ENCODE measurements around the gene SPOCK3.

The SPOCK3 gene

DNA sequence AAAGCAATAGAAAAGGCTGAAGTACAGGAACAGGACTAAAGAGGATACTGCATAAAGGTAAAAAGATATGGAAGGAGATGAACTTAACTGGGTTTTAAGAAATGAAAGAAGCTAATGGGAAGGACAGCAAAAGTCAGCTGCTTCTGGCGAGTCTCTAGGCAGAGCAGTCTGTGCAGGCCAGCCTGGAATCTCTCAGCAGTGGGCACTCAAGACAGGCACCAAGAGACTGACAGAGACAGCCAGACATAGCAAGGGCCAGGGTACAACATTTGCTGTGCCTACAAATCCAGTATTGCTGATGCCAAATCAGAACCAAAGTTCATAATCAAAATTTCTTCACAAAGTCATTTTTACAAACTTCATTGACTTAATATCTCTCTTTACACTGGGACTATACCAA, 62.4 kb downstream of the SPOCK3 start:
- DNase-seq, result no peak

DNA sequence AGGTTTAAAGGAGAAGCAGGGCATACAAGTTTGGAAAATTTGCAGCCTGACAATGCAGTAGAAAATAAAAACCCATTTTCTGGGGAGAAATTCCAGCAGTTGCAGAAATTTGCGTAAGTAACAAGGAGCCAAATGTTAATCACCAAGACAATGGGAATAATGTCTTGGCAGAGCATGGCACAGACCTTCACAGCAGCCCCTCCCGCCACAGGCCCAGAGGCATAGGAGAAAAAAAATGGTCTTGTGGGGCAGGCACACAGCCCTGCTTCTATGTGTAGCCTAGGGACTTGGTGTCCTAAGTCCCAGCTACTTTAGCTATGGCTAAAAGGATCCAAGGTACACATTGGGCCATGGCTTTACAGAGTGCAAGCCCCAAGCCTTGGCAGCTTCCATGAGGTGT, 65.7 kb downstream of the SPOCK3 start:
- DNase-seq, result no peak

DNA sequence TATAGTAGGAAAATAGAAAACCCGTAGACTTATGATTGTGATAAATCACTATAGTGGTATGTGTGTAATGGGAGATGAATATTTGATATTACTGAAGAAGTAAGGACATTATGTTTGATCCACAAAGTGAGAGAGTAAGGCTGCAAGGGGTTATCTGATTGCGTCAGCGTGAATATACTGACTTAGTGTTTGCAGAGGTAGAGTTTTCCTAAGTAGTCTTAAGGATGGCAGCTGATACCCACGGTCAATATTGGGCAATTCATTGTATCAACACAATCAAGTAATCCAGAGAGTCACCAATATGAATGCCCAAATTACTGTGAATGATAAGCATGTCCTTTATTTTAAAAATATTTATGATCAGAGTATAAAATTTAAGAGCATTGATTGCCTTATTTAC, 83.7 kb downstream of the SPOCK3 start:
- no peak for DNase-seq

DNA sequence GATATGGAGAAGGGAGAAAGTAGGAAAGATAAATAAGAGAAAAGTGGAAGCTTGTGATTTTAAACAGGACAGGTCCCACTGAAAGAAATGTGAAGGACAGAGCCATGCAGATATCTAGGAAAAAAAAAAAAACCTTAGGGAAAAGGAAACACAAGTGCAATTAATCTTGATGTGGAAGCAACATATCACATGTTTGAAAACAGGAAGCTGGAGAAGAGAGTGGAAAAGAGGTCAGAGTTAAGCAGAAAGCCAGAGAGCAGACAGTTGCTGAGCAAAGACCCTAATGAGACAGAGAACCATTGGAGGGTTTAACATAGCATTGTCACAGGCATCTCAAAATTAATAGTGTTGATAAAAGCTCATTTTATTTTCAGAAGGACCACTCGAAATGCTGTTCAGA, 89.7 kb downstream of the SPOCK3 start:
- DNase-seq, result no peak

DNA sequence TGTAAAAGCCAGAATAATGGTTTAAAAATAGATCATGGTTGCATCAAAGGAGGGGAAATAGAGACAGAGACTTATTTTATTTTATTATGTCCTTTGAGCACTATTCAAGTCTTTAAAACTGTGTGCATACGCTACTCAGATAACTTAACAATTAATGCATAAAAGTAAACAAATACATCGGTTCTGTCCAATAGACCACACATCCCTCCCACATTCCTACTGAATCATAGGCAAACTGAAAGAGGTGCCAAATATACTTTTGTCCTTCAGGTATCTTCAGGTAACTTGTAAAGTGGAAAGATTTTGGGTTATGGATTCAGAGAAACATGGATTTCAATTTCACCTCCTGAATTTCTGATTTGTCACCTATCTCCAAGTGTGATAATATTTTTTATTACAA, 91.3 kb downstream of the SPOCK3 start:
- no peak for DNase-seq

DNA sequence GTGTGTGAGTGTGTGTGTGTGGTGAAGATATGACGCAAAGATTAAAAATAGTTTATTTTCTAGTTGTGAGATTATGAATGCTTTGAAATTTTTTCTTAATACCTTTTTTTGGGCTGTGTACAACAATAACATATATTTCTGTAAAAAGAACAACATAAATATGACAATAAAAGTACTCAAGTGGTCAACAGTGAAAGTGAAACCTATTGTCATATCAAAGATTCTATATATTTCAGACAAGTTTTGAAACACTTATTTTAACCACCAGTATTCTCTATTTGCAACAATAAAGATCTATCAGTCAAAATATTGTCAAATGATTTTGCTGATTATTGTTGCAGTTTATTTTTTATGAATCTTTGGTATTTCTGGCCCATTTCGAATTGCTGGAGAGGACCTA, 98.0 kb downstream of the SPOCK3 start:
- DNase-seq, result no peak

DNA sequence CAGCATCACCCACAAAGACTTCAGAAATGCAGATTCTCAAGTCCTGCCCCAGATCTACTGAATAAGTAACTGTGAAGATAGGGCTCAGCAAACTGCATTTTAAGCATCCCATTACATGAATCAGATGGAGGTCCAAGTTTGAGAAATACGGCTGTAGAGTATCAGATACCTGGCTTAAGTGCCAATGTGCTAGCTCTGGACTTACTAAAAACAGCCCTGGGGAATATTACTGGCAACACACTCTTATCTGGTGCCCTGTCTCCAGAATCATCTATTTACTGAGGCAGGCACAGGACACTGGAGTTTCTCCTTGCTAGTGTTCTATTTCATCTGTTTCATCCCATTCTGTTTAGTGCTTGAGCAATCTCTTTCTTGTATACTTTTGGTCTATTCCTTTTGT, 105.1 kb downstream of the SPOCK3 start:
- DNase-seq, result no peak

DNA sequence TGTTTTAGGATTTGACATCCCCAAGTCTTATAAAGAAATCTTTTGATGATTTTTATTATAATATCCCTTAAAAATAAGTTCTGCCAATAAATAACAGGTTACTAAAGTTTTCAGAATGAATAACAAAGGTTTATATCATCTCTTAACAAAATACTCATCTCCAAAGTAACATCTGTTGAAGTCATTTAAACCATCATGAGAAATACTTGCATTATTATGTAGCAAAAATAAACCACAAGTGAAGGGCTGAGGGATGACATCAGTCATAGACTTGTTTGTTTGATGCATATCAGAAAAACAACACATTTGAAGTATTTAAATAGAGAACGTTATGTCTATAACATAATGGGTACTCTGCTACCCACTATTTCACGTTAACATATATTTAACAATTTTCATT, 114.9 kb downstream of the SPOCK3 start:
- DNase-seq, result no peak

DNA sequence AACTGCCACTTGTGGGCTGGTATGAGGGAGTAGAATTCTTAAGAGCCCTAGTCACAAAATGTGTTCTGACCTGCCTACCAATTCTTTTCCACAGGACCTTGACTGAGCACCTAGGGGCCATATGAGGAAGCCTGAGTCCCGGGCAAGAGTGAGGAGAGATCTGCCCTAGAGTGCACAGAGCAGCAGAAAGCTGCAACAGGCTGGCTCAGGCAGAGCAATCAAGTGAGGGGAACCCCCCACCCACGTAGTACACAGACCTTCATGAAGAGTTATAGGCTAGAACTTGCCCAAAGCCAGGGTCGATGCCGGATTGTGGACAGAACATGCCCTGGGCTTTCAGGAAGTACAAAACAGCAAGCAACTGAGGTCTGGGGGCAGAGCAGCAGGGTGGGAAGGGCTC, 117.0 kb downstream of the SPOCK3 start:
- DNase-seq, result no peak

DNA sequence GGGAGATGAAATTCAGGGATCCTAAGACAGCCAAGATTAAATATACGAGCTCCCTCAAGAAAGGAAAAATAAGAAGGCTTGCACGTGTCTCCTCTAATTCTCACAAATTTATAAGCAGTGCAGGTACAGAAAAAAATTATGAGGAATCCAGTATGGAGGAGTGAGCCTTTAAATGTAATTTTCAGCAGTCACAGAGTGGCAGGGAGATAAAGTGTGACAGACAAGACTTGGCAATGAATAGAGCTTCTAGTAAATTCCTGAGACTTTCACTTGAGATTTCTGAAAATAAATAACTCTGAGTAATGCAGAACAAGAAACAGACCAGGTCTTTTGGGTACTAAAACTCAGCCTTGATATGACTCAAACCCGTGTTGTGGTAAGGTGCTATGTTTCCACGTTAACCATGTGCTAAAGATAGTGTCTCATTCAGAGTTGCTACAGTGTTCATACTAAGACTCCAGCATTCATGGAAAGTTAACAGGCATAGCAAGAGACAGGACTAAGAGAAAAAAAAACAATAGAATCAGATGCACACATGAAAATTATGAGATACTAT, 119.8 kb downstream of the SPOCK3 start:
- no peak for DNase-seq

DNA sequence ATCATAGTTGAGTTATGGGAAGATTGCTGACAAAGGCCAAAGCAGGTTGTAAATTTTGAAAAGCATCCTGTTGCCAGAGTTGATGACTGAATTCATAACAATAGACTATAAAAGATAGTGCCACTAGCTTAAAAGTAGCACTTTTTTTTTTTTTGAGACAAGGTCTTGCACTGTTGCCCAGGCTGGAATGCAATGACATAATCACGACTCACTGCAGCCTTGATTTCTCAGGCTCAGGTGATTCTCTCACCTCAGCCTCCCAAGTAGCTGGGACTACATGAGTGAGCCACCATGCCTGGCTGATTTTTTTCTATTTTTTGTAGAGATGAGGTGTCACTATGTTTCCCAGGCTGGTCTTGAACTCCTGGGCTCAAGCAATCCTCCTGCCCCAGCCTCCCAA, 122.7 kb downstream of the SPOCK3 start:
- no peak for DNase-seq

DNA sequence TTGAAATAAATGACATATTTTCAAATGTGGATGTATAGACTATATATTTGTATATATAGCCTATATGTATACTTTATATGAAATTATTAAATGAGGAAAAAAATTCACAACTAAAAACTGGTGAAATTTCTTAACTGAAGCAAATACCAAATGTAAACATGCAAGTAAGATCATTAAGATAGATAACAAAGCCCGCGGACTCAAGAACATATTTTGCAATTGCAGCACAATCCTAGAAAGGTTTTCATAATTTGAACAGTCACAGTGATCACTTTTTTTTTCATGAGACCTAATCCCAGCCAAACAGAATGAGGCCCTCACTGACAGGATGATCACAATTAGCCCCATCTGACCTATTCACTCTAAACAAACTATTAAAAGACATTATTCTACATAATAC, 123.2 kb downstream of the SPOCK3 start:
- DNase-seq, result no peak

DNA sequence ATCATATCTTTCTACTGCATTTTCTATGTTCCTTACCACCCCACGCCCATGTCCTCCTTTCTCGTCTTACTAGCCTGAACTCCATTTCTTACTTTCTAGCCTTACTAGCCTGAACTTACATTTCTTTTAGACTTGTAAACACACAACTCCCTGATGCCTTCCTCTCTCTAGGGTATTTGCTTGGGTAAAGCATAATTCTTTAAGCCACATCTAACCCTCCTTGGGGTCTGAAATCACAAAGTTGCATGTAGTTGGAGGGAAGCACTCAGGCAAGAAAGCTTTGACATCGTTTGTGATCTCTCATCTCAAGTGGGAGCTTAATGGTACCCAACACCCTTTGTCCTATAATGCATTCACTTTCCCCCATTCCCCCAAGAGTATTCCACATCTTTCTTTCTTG, 124.4 kb downstream of the SPOCK3 start:
- no peak for DNase-seq

DNA sequence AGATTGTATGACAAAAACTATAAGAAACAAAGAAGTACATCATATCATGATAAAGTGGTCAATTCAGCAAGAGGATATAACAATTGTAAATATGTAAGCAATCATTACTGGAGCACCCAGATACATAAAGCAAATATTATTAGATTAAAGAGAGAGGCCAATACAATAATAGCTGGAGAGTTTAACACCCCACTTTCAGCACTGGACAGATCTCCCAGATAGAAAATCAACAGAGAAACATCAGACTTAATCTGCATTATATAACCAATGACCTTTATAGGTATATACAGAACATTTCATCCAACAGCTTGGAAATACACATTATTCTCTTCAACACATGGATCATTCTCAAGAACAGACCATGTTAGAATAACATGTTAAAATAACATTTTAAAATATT, 128.4 kb downstream of the SPOCK3 start:
- DNase-seq, result no peak

DNA sequence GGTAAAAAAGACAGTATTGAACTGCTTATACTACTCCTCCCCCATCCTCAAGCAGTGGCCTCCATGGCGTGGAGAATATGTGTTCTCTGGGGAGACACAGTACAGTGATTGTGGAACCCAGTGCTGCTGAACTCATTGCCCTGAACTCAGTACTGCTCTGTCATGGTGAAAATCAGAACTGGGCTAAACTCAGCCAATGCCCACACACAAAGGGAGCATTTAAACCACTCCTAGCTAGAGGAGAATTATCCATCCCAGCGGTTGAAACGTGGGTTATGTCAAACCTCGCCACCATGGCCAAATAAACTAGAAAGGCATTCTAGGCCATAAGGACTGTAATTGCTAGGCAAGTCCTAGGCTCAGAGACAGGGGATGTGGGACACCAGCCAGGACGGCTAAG, 131.8 kb downstream of the SPOCK3 start:
- no peak for DNase-seq

DNA sequence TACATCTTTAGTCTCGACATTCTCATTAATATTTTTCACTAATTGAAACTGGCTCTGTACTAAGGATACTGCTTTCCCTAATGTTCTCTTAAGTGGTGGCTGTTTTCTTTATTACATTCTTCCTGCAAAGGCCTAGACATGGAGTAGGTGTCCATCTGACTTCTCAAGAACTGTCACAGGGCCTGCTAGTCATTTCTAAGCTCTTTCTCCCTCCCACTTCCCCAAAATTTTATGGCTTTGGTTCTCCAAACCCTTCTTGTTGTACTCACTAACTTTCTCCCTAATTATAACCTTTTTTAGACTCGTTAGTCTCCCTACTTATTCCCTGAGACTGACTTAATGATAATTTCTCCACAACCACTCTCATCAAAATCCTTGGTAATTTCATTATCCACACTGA, 133.3 kb downstream of the SPOCK3 start:
- no peak for DNase-seq

DNA sequence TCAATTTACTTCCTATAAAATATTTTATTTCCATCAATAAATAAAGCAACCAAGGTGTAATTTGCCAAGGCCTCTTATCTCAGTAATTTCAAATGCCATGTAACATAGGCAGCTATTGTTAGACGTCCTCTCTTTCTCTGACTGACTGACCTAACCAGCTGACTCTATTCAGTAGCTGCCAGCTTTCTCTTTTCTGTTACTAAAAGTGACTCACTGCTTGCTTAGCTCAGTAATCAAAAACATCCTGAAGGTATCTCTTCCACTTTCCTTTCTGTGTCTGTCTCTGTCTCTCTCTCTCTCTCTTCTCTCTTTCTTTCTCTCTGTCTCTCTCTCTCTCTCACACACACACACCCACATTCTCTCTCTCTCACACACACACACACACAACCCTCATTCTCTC, 134.2 kb downstream of the SPOCK3 start:
- DNase-seq, result no peak

DNA sequence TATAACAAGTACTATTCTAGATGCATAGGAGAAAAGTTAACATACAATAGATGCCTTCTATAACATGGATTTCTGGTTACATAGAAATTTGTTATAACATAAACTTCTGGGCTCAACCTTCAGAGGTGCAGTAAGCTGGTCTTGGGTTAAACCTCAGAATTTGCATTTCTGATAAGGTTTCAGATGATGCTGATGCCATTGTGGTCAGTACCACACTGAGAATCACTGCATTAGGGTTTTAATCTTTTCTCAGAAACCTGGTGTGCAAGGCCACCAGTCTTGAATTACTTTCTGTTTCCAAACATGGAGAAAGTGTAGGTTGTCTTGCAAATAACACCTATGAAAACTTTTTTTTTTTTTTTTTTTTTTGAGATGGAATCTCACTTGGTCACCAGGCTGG, 146.2 kb downstream of the SPOCK3 start:
- no peak for DNase-seq

DNA sequence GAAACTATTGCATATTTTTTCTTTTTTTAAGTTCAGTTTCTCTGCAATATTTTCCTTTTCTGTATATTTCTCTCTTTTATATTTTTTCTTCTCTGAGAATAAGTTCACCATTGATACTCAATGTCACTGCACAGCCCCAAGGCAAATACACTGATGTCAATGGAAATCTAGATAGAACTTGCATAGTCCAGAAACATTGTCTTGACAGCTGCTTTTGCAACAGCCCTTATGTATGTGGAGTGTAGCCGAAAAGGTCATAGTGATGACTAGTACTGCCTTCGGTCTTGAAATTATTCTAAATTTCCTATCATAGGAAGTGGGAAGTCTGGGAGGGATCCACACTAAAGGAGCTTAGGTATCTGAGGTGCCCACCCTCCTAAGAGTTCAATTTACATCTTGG, 150.0 kb downstream of the SPOCK3 start:
- no peak for DNase-seq

DNA sequence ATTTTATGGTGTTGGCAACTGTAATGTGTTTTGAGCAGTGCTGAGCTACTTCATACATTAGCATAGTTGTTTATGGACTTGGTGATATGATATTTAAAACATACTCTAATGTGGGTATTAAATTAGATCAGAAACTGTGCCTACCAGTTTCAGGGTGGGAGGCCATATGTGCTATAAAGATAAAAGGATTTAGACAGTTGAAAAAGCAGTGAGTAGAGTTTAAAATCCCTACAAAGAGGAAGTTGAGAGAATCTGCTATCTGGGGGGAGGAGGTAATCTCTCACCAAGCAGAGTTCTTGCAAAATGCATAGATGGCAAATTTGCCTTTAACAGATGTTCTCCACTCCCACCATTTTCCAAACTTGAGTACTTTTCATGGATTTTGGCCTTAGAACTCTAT, 154.5 kb downstream of the SPOCK3 start:
- DNase-seq, result no peak

DNA sequence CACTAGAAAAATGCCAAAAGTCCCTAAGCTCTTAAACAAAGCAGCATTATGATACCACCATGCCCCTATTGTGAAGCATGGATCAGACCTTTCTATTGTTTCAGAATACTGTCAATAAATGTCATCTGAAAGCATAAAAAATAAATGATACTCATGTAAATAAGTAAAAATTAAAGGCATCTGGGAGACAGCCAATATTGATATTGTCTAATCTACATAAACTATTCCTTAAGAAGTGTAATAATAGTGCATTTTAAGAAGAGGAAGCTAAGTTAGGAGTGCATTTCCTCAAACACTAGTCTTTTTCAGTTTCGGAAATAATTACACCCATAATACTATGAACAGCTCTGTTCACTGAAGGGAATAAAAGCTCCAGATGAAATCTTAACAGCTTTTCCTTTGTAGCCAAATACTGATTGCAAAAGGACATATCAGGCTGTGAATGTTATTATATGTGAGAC, 181.6 kb downstream of the SPOCK3 start:
- DNase-seq, result no peak

DNA sequence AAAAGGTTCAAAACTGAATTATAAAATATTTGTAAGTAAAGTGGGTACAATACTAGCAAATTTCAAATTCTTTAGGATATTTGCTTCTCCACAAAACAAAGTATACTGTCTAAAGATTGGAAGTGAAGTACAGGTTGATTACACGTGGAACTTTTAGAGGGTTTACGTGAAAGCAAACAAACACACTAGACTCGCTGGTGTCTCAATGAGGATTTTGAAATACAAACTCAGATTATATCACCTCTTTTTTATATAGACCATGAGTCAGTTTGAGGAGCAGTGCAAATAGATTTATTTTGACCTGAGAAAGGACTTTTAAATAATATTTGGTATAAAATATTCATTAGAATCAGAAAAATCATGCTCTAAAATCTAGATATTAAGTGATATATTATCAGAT, 185.0 kb downstream of the SPOCK3 start:
- DNase-seq, result no peak

DNA sequence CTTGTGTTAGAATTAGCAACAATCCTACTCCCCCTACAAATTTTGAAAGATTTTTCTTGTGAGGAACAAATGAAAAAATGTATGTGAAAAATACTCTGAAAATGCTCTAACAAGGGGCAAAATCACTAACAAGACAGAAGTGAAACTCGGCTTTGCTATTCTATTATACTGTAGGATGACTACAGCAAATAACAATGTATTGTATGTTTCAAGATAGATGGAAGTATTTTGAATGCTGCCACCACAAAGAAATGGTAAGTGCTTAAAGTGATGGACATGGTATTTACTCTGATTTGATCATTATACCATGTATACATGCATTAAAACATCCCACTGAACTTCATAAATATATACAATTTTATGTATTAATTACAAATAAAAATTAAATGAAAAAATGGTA, 192.8 kb downstream of the SPOCK3 start:
- no peak for DNase-seq

DNA sequence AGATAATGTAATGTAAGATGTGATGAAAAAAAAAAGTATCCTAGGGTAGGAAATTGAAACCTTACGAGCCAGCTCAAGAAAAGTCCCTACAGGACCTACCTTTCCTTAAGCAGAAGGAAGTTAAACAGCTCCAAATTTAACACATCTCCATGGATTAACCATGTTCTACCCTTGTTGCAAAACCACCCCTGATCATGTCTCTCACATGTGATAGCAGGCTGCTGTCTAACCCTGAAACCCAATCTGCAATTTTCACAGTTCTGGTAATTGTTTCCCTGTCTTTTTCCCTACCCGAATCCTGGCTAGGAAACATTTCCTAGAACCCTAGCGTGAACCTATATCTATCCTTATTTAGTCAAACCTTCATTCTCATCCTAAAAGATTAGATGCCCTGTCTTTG, 198.9 kb downstream of the SPOCK3 start:
- DNase-seq, result no peak

DNA sequence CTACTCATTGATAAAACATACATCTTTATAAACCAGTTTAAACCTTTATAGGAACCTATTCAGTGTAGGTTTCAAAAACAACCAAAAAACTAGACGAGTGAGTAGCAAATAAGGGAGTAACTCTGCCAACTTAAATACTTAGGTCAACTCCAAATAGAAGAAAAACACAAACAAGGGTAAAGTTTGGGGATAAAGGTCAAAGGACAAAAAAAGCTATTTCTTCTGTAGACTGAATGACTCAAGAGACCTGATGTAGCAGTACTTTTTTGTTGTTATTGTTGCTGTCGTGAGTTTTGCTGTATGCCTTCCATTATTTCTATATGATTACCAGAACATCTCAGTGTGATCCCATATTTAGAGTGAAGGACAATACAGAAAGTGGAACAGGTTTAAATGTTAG, 199.3 kb downstream of the SPOCK3 start:
- no peak for DNase-seq

DNA sequence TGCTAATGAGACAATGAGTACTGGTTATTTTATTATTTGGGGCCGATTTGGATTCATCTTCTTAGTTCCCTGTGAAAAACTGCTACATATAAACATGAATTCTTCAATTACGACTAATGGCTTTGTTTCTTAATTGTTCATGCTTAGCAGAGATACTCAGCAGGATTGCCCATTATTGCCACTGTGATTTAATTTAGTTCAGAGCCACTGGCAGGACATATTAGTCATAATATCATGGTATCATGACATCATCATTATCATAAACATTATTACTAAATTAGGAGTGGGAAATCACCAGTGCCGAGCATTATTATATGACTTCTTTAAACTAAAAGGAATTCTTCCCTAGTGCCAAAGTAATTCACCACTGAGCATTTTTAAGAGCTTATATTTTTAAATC, 201.4 kb downstream of the SPOCK3 start:
- no peak for DNase-seq

Measured in CD4-positive, alpha-beta T cell treated with Interleukin-6 for 4 hours (primary cell).